HEK293 (cell line): ENCODE results near the gene ASF1B.

ENCODE experiments used
- CTCF ChIA-PET: fragments of 350-600 bp; formaldehyde crosslinking; extraction: SDS; loops from one replicate; lab custom pipeline; 2021; ENCODE audit warnings: antibody characterized with exemption; lab: Yijun Ruan, JAX
- POLR2A ChIA-PET: fragments of 300-600 bp; formaldehyde crosslinking; extraction: SDS; loops from one replicate; lab custom pipeline; 2020; ENCODE audit warnings: antibody characterized with exemption, inconsistent platforms; lab: Yijun Ruan, JAX
- H3K27ac ChIP-seq: fragments of 200-500 bp; sonication (Bioruptor generic); 2 replicates; pipeline ENCODE4 v1.5.1; 2014; ENCODE audit warnings: low read depth, low read length, control low read depth, inconsistent platforms; ENCODE audit errors: extremely low read depth
- H3K36me3 ChIP-seq, 2 experiments: fragments of 200-500 bp in 1 of 2; sonication (Bioruptor generic) in 1 of 2; 1 replicate in 1 of 2; 2 replicates in 1 of 2; pipeline ENCODE4 v1.5.1; 2014 to 2017; ENCODE audit warnings: inconsistent platforms in 2 of 2, low read length in 2 of 2; ENCODE audit not compliant: control insufficient read depth in 2 of 2, insufficient read depth in 1 of 2
- H3K4me1 ChIP-seq: fragments of 200-500 bp; sonication (Bioruptor generic); 2 replicates; pipeline ENCODE4 v1.5.1; 2014; ENCODE audit warnings: mild to moderate bottlenecking, low read length, inconsistent platforms; ENCODE audit not compliant: control insufficient read depth, insufficient read depth
- H3K4me3 ChIP-seq: 2 replicates; pipeline ENCODE4 v1.5.1; 2011; ENCODE audit warnings: low read depth, mild to moderate bottlenecking, control low read depth, low read length, moderate library complexity
- H3K9me3 ChIP-seq: fragments of 200-500 bp; sonication (Bioruptor generic); 2 replicates; pipeline ENCODE4 v1.5.1; 2014; ENCODE audit warnings: low read depth, low read length, inconsistent platforms; ENCODE audit not compliant: control insufficient read depth, insufficient read depth
- BCL11A ChIP-seq: fragments of 450-650 bp; formaldehyde crosslinking; IDR thresholded peaks from 2 replicates; pipeline ENCODE4 v1.5.1; 2016; ENCODE audit warnings: low read depth, missing biosample characterization, missing genetic modification characterization
- IKZF3 ChIP-seq: fragments of 450-650 bp; IDR thresholded peaks from 2 replicates; pipeline ENCODE4 v1.5.0; 2018; ENCODE audit warnings: missing biosample characterization, mild to moderate bottlenecking, missing genetic modification characterization, moderate library complexity
- PRDM10 ChIP-seq: fragments of 450-650 bp; formaldehyde crosslinking; IDR thresholded peaks from 2 replicates; pipeline ENCODE4 v1.5.1; 2016; ENCODE audit warnings: missing biosample characterization, missing genetic modification characterization
- ZIC2 ChIP-seq: fragments of 450-650 bp; formaldehyde crosslinking; IDR thresholded peaks from 2 replicates; pipeline ENCODE4 v1.5.1; 2016; ENCODE audit warnings: missing biosample characterization, missing genetic modification characterization
- ZNF10 ChIP-seq: fragments of 450-650 bp; formaldehyde crosslinking; IDR thresholded peaks from 2 replicates; pipeline ENCODE4 v1.5.1; 2017; ENCODE audit warnings: missing biosample characterization, missing genetic modification characterization
- ZNF121 ChIP-seq: fragments of 450-650 bp; formaldehyde crosslinking; IDR thresholded peaks from 2 replicates; pipeline ENCODE4 v1.5.1; 2016; ENCODE audit warnings: missing biosample characterization, missing genetic modification characterization
- ZNF146 ChIP-seq: fragments of 450-650 bp; formaldehyde crosslinking; IDR thresholded peaks from 2 replicates; pipeline ENCODE4 v1.5.1; 2016; ENCODE audit warnings: missing biosample characterization, missing genetic modification characterization
- ZNF335 ChIP-seq: fragments of 450-650 bp; formaldehyde crosslinking; conservative IDR thresholded peaks from 2 replicates; pipeline ENCODE4 v1.5.1; 2016; ENCODE audit warnings: missing biosample characterization, missing genetic modification characterization
- ZNF341 ChIP-seq: fragments of 450-650 bp; formaldehyde crosslinking; IDR thresholded peaks from 2 replicates; pipeline ENCODE4; 2016; ENCODE audit warnings: low read depth, missing biosample characterization, missing genetic modification characterization
- ZNF514 ChIP-seq: fragments of 450-650 bp; formaldehyde crosslinking; IDR thresholded peaks from 2 replicates; pipeline ENCODE4 v1.5.1; 2016; ENCODE audit warnings: missing biosample characterization, missing genetic modification characterization
- ZNF571 ChIP-seq: fragments of 450-650 bp; formaldehyde crosslinking; IDR thresholded peaks from 2 replicates; pipeline ENCODE4 v1.5.0; 2017; ENCODE audit warnings: missing biosample characterization, missing genetic modification characterization
- ZNF585B ChIP-seq: fragments of 450-650 bp; formaldehyde crosslinking; IDR thresholded peaks from 2 replicates; pipeline ENCODE4 v1.5.1; 2016; ENCODE audit warnings: missing biosample characterization, missing genetic modification characterization
- ZNF704 ChIP-seq: fragments of 450-650 bp; formaldehyde crosslinking; IDR thresholded peaks from 2 replicates; pipeline ENCODE4 v1.5.1; 2016; ENCODE audit warnings: missing biosample characterization, missing genetic modification characterization

The ASF1B gene

GRCh38 chr19:14112809-14113385 lies 23.5 kb downstream of the ASF1B start:
- no peaks in the 10 kb centered on the region for H3K9me3 ChIP-seq
- POLR2A ChIA-PET, result interaction anchor here (1.2 kb wide), 2 partner anchors 13 to 24 kb away, joined by 3 to 4 read pairs; partner anchors contain the start of gene ASF1B
- H3K27ac ChIP-seq, result no peak overlapping the region
- peak; percentile 57 for TF ChIP-seq ZNF341
- no peak for TF ChIP-seq BCL11A (tag by site-specific recombination)
- CTCF ChIA-PET, result interaction anchor here (0.6 to 1.1 kb wide), 3 partner anchors 17 to 30 kb away, joined by 3 to 6 read pairs (median 3); no protein-coding TSS in a partner anchor
- no peak overlapping the region for H3K4me3 ChIP-seq
- peaks cover 9% of the 10 kb centered on the region for H3K4me1 ChIP-seq
- H3K36me3 ChIP-seq, result peaks cover 0 to 6% of the 10 kb centered on the region in 2 experiments; a peak in 2 of 3 replicates

GRCh38 chr19:14112051-14112808 lies 24.2 kb downstream of the ASF1B start:
- no peaks in the 10 kb centered on the region for H3K9me3 ChIP-seq
- CTCF ChIA-PET, result interaction anchor here (0.5 to 1.1 kb wide), 5 partner anchors 16 to 195 kb away, joined by 3 to 6 read pairs (median 3); no protein-coding TSS in a partner anchor
- TF ChIP-seq PRDM10 (tag by site-specific recombination) (no peak), ZNF335 (peak; percentile 99), ZNF571 (no peak), ZNF585B (tag by site-specific recombination) (no peak), ZIC2 (tag by site-specific recombination) (peak; percentile 45), IKZF3 (tag by site-specific recombination) (0 out of 2 replicates have a peak, but pooled peaks have one; percentile 50), ZNF704 (tag by site-specific recombination) (no peak)
- TF ChIP-seq, all 188 proteins: peak for 3
- Histone ChIP-seq H3K4me3 (no peak overlapping the region), H3K27ac (no peak overlapping the region), H3K36me3 (peaks cover 0 to 10% of the 10 kb centered on the region in 2 experiments; a peak in 2 of 3 replicates), H3K4me1 (peaks cover 9% of the 10 kb centered on the region)
- POLR2A ChIA-PET, result interaction anchor here (1.2 kb wide), 2 partner anchors 14 to 24 kb away, joined by 3 to 4 read pairs; partner anchors contain the start of gene ASF1B

GRCh38 chr19:14111486-14111885 lies 24.9 kb downstream of the ASF1B start:
- peaks cover 9% of the 10 kb centered on the region for H3K4me1 ChIP-seq
- ChIA-PET POLR2A (interaction anchor here (1.2 to 1.5 kb wide), 2 partner anchors 15 to 25 kb away, joined by 3 to 4 read pairs; partner anchors contain the start of gene ASF1B), CTCF (interaction anchor here (0.5 to 0.6 kb wide), 2 partner anchors 39 to 195 kb away, joined by 3 to 4 read pairs; no protein-coding TSS in a partner anchor)
- H3K9me3 ChIP-seq, result no peaks in the 10 kb centered on the region
- peaks cover 0 to 14% of the 10 kb centered on the region in 2 experiments; a peak in 2 of 3 replicates for H3K36me3 ChIP-seq
- TF ChIP-seq ZNF146 (tag by site-specific recombination), result no peak
- TF ChIP-seq ZNF121 (tag by site-specific recombination), result peak; percentile 93
- no peak for TF ChIP-seq ZNF514 (tag by site-specific recombination)
- TF ChIP-seq ZNF10 (tag by site-specific recombination), result no peak
- H3K27ac ChIP-seq, result no peak overlapping the region
- H3K4me3 ChIP-seq, result no peak overlapping the region
